Breast epithelium (tissue), 4 donors: Measurements from ENCODE around the gene OTOP2. TPM values are rescaled to one million over a fixed set of nuclear protein-coding genes. Genes with fewer than 3 reads are reported as not detected.

ENCODE experiments used
- DNase-seq, 2 donors: peaks; one replicate each; pipeline ENCODE4 v3.0.0-alpha.2; 2019; ENCODE audit warnings: low spot score in 2 of 2
- H3K27ac ChIP-seq, 2 donors: fragments of 200-600 bp; sonication (generic) in 1 of 2; one replicate each; pipeline ENCODE4 v1.5.1; 2016 to 2019; ENCODE audit warnings: mild to moderate bottlenecking in 1 of 2
- H3K27me3 ChIP-seq, 2 donors: fragments of 200-600 bp; sonication (generic) in 1 of 2; one replicate each; pipeline versions ENCODE4 v1.5.1 to v1.6.0; 2017 to 2019; ENCODE audit warnings: control low read depth in 1 of 2, mild to moderate bottlenecking in 1 of 2
- H3K36me3 ChIP-seq: fragments of 200-600 bp; one replicate; pipeline ENCODE4 v1.5.1; 2019
- H3K4me1 ChIP-seq, 2 donors: fragments of 200-600 bp; sonication (generic); one replicate each; pipeline ENCODE4 v1.5.1; 2016 to 2019; ENCODE audit warnings: control low read depth in 1 of 2
- H3K4me3 ChIP-seq, 3 donors: fragments of 200-600 bp; sonication (generic); 1 replicate in 2 of 3; 2 replicates in 1 of 3; pipeline ENCODE4 v1.5.1; 2016 to 2019; ENCODE audit warnings: mild to moderate bottlenecking in 3 of 3, moderate library complexity in 2 of 3
- H3K9me3 ChIP-seq, 2 donors: fragments of 200-600 bp; sonication (generic) in 1 of 2; one replicate each; pipeline ENCODE4 v1.5.1; 2016 to 2019; ENCODE audit warnings: control low read depth in 1 of 2
- POLR2A ChIP-seq: fragments of 450-650 bp; IDR thresholded peaks from one replicate; pipeline ENCODE4 v1.6.1; 2016; ENCODE audit warnings: antibody characterized with exemption, mild to moderate bottlenecking, moderate library complexity
- POLR2AphosphoS5 ChIP-seq, 3 donors: sonication (generic); formaldehyde crosslinking; IDR thresholded peaks; one replicate each; pipeline ENCODE4 v1.6.1; 2017; ENCODE audit warnings: antibody characterized with exemption in 3 of 3
- intact Hi-C: fragments of 100-400 bp; cut with DNase I; formaldehyde crosslinking; loops from one replicate; pipeline ENCODE4 v1.15.1; 2023; ENCODE audit warnings: low total_unique reads
- total RNA-seq, 3 donors: library from RNA; depleted of rRNA; stranded (reverse); fragments of >200 nt; gene quantifications; one replicate each; pipeline ENCODE4 v1.1.0, GENCODE V29; 2016
- TF ChIP-seq, protein P1 (sequence below), 3 donors: fragments of 450-650 bp; IDR thresholded peaks; one replicate each; pipeline ENCODE4 v1.5.1; 2016 to 2017; ENCODE audit warnings: antibody characterized with exemption in 3 of 3, mild to moderate bottlenecking in 3 of 3, moderate library complexity in 3 of 3

The OTOP2 gene
- total RNA-seq, 3 donors from 2014 or later: 0.33 TPM; not detected in 2

- intact Hi-C loops: no loop called here
- Histone ChIP-seq H3K27ac (no peak within 1 kb of the TSS), H3K4me1 (peaks cover 8 to 19% of the 10 kb centered on the region in 2 donors), H3K9me3 (no peaks in the 10 kb centered on the region), H3K27me3 (peaks cover 0 to 57% of the 10 kb centered on the region in 2 donors), H3K4me3 (peak within 1 kb of the TSS; percentile 1 to 68 (median 44)), H3K36me3 (no peaks in the 10 kb centered on the region)
- TF ChIP-seq POLR2A (no peak), POLR2AphosphoS5 (IDR thresholded peaks at IDR 0.05) (no peak)
- no peak for DNase-seq
Measured at GRCh38 chr17:74922694-74923537, 1.2 kb upstream of the OTOP2 start, which contains the start of gene USH1G. TSS of gene USH1G (minus strand) at chr17:74923255. CDS start at chr17:74923073, 182 bp downstream.

DNA sequence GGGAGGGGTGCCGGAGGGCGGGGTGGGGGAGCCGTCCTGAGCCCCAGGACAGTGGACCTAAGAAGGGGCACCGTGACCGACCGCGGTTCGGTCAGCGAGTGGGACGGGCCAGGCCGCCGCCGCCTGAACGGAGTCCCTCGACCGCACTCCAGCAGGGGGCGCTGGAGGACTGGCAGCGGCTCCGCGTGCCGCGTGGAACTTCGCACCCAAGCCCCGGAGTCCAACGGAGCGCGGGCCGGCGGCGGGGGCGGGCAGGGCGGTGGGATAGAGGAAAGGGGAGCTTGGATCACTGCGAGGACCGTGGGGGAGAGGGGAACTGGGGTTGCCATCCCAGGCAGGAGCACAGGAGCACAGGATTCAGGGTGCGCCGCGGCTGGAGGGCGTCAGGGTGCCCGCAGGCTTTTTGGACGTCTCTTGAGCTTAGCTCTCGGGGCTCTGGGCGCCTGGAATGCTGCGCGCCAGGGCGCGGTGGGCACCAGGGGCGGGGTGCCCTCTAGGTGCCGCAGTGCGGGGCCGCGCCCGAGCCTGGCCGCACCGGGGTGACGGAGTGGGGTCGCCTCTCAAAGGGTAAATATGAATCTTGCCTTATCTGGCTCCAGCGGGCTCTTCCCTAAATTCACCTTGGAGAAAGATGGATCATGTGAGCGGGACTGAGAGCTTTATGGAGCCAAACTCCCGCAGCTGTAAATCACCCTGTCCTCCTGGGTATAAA, 379 bp upstream of the OTOP2 start:
- H3K4me3 ChIP-seq: peak overlapping the region; percentile 1 to 68 (median 44)
- peak; percentile 25 to 66 for DNase-seq
- H3K36me3 ChIP-seq: no peaks in the 10 kb centered on the region
- H3K27ac ChIP-seq: no peak overlapping the region
- H3K9me3 ChIP-seq: no peaks in the 10 kb centered on the region
- intact Hi-C loops: no loop called here
- peaks cover 8 to 19% of the 10 kb centered on the region in 2 donors for H3K4me1 ChIP-seq
- peaks cover 0 to 58% of the 10 kb centered on the region in 2 donors for H3K27me3 ChIP-seq
- TF ChIP-seq, protein P1, sequence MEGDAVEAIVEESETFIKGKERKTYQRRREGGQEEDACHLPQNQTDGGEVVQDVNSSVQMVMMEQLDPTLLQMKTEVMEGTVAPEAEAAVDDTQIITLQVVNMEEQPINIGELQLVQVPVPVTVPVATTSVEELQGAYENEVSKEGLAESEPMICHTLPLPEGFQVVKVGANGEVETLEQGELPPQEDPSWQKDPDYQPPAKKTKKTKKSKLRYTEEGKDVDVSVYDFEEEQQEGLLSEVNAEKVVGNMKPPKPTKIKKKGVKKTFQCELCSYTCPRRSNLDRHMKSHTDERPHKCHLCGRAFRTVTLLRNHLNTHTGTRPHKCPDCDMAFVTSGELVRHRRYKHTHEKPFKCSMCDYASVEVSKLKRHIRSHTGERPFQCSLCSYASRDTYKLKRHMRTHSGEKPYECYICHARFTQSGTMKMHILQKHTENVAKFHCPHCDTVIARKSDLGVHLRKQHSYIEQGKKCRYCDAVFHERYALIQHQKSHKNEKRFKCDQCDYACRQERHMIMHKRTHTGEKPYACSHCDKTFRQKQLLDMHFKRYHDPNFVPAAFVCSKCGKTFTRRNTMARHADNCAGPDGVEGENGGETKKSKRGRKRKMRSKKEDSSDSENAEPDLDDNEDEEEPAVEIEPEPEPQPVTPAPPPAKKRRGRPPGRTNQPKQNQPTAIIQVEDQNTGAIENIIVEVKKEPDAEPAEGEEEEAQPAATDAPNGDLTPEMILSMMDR (IDR thresholded peaks at IDR 0.05): peak; percentile 34 to 58 (median 41)
- no peak for TF ChIP-seq POLR2A

DNA sequence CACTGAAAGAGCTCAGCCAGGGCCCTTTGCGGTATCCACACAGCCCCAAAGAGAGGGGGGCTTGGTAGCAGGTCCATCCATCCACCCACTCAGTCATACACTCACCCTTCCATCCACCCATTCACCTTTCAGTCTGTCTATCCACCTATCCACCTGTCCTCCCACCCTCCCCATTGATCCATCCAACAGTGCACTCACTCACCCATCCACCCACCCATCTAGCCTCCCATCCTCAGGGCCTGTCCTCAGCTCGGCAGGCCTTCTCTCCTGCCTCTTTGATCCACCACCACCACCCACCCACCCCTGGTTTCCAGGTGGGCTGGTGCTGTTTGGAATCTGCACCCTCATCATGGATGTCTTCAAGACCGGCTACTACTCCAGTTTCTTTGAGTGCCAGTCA, 1.2 kb downstream of the OTOP2 start:
- peaks cover 0 to 58% of the 10 kb centered on the region in 2 donors for H3K27me3 ChIP-seq
- no peak overlapping the region for H3K4me3 ChIP-seq
- intact Hi-C loops: no loop called here
- H3K9me3 ChIP-seq: no peaks in the 10 kb centered on the region
- no peak for DNase-seq
- TF ChIP-seq POLR2AphosphoS5 (IDR thresholded peaks at IDR 0.05) (no peak), POLR2A (no peak)
- TF ChIP-seq, protein P1 (IDR thresholded peaks at IDR 0.05): no peak
- H3K27ac ChIP-seq: no peak overlapping the region
- peaks cover 8 to 19% of the 10 kb centered on the region in 2 donors for H3K4me1 ChIP-seq
- no peaks in the 10 kb centered on the region for H3K36me3 ChIP-seq

DNA sequence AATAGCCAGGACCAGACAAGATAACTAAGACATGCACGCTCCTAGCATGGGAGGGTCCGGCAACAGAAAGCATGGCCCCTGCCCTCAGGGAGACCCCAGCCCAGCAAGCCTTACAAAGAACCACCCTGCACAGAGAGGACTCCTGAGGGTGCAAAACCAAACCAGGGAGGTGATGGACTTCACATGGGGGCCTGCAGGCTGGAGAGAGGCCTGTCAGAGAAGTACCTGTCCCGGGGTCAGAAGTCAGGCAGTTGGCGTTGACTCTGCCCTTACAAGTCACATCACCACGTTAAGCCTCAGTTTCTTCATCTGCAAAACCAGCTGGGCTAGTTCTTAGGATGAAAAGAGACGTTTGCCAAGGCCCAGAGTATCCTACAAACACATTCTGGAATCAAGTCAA, 4.7 kb downstream of the OTOP2 start:
- H3K9me3 ChIP-seq: no peaks in the 10 kb centered on the region
- H3K36me3 ChIP-seq: no peaks in the 10 kb centered on the region
- peaks cover 3 to 8% of the 10 kb centered on the region in 2 donors for H3K4me1 ChIP-seq
- no peak overlapping the region for H3K4me3 ChIP-seq
- no peak for DNase-seq
- intact Hi-C loops: no loop called here
- H3K27me3 ChIP-seq: peaks cover 0 to 49% of the 10 kb centered on the region in 2 donors
- H3K27ac ChIP-seq: no peak overlapping the region
- TF ChIP-seq POLR2A (no peak), POLR2AphosphoS5 (IDR thresholded peaks at IDR 0.05) (no peak)
- TF ChIP-seq, protein P1 (IDR thresholded peaks at IDR 0.05): no peak

DNA sequence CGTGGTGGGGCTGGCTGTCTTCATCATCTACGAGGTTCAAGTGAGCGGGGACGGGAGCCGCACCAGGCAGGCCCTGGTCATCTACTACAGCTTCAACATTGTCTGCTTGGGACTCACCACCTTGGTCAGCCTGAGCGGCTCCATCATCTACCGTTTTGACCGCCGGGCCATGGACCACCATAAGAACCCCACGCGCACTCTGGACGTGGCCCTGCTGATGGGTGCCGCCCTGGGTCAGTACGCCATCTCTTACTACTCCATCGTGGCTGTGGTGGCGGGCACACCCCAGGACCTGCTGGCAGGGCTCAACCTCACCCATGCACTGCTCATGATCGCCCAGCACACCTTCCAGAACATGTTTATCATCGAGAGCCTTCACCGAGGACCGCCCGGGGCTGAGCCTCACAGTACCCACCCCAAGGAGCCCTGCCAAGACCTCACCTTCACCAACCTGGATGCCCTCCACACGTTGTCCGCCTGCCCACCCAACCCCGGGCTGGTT, 6.5 kb downstream of the OTOP2 start:
- no peak for DNase-seq
- H3K27ac ChIP-seq: no peak overlapping the region
- intact Hi-C loops: no loop called here
- H3K4me1 ChIP-seq: peaks cover 0 to 2% of the 10 kb centered on the region in 2 donors
- TF ChIP-seq, protein P1 (IDR thresholded peaks at IDR 0.05): no peak
- TF ChIP-seq POLR2AphosphoS5 (IDR thresholded peaks at IDR 0.05) (no peak), POLR2A (no peak)
- H3K36me3 ChIP-seq: no peaks in the 10 kb centered on the region
- H3K4me3 ChIP-seq: no peak overlapping the region
- H3K9me3 ChIP-seq: no peaks in the 10 kb centered on the region
- H3K27me3 ChIP-seq: peaks cover 0 to 38% of the 10 kb centered on the region in 2 donors
